ENCODE data around the gene GHITM. TPM values are rescaled to one million over a fixed set of nuclear protein-coding genes. Genes with fewer than 3 reads are reported as not detected.
"Not testable (repeated sequence)": the region's sequence is repeated elsewhere in the genome, so short reads cannot be mapped to it uniquely, and the experiment has no call there.

GHITM gene
- total RNA-seq, 2 experiments from 2014 or later, result 120 to 124 TPM

GRCh38 chr10:84123362-84123761 is 15.9 kb upstream of the GHITM start:
- POLR2A ChIA-PET, result no interaction called here
- H3K9me3 Mint-ChIP-seq, result peaks cover 11% of the 10 kb centered on the region

GRCh38 chr10:84125910-84126784 is 13.2 kb upstream of the GHITM start:
- H3K4me1 Mint-ChIP-seq; H3K27ac Mint-ChIP-seq; H3K36me3 Mint-ChIP-seq (ENCODE audit: low read depth); DNase-seq; CTCF ChIA-PET; H3K4me3 Mint-ChIP-seq: not testable (repeated sequence)
- peaks cover 11% of the 10 kb centered on the region for H3K9me3 Mint-ChIP-seq
- peaks cover 14% of the 10 kb centered on the region for H3K27me3 Mint-ChIP-seq
- POLR2A ChIA-PET, result interaction anchor here (1.1 kb wide), 1 partner anchor 12 kb away, joined by 3 read pairs; no protein-coding TSS in a partner anchor

More at GRCh38 chr10:84123362-84123761, 15.9 kb upstream of the GHITM start:
- CTCF ChIA-PET, result no interaction called here
- no peak for DNase-seq
- H3K27ac Mint-ChIP-seq, result no peak overlapping the region
- H3K36me3 Mint-ChIP-seq (ENCODE audit: low read depth), result no peaks in the 10 kb centered on the region
- H3K27me3 Mint-ChIP-seq, result peaks cover 12% of the 10 kb centered on the region
- no peaks in the 10 kb centered on the region for H3K4me1 Mint-ChIP-seq
- no peak overlapping the region for H3K4me3 Mint-ChIP-seq

GRCh38 chr10:84126785-84127167 is 12.5 kb upstream of the GHITM start:
- no peak for DNase-seq
- CTCF ChIA-PET, result no interaction called here
- H3K9me3 Mint-ChIP-seq, result peaks cover 11% of the 10 kb centered on the region
- POLR2A ChIA-PET, result interaction anchor here (1.1 kb wide), 1 partner anchor 12 kb away, joined by 3 read pairs; no protein-coding TSS in a partner anchor
- H3K4me3 Mint-ChIP-seq, result no peak overlapping the region
- no peaks in the 10 kb centered on the region for H3K4me1 Mint-ChIP-seq
- H3K27ac Mint-ChIP-seq, result no peak overlapping the region
- peaks cover 13% of the 10 kb centered on the region for H3K27me3 Mint-ChIP-seq
- no peaks in the 10 kb centered on the region for H3K36me3 Mint-ChIP-seq (ENCODE audit: low read depth)

- H3K27me3 Mint-ChIP-seq, result peaks cover 2% of the 10 kb centered on the region
- ChIA-PET POLR2A (no interaction called here), CTCF (interaction anchor here (1.5 kb wide), 1 partner anchor 12 kb away, joined by 3 read pairs; no protein-coding TSS in a partner anchor)
- no peak overlapping the region for H3K27ac Mint-ChIP-seq
- peaks cover 12% of the 10 kb centered on the region for H3K4me1 Mint-ChIP-seq
- no peaks in the 10 kb centered on the region for H3K9me3 Mint-ChIP-seq
- no peaks in the 10 kb centered on the region for H3K36me3 Mint-ChIP-seq (ENCODE audit: low read depth)
- DNase-seq, result no peak
- H3K4me3 Mint-ChIP-seq, result no peak overlapping the region
These were observed 3.5 kb upstream of the GHITM start for GRCh38 chr10:84135836-84136235.

GRCh38 chr10:84137811-84138210 is 1.5 kb upstream of the GHITM start:
- Mint-ChIP-seq H3K4me1 (peaks cover 24% of the 10 kb centered on the region), H3K4me3 (peak overlapping the region; percentile 85), H3K36me3 (ENCODE audit: low read depth) (peaks cover 3% of the 10 kb centered on the region), H3K9me3 (no peaks in the 10 kb centered on the region), H3K27me3 (no peaks in the 10 kb centered on the region), H3K27ac (peak overlapping the region; percentile 94)
- DNase-seq, result no peak
- CTCF ChIA-PET, result interaction anchor here (0.6 to 4.4 kb wide), 4 partner anchors 11 to 403 kb away, joined by 3 to 48 read pairs (median 4); no protein-coding TSS in a partner anchor
- POLR2A ChIA-PET, result interaction anchor here (1.0 to 2.9 kb wide), 3 partner anchors 19 to 111 kb away, joined by 4 to 12 read pairs (median 11); no protein-coding TSS in a partner anchor

- no peaks in the 10 kb centered on the region for H3K9me3 Mint-ChIP-seq
- POLR2A ChIA-PET, result interaction anchor here (0.8 to 2.9 kb wide), 11 partner anchors 10 to 255 kb away, joined by 3 to 22 read pairs (median 4); partner anchors contain the start of gene CCSER2
- DNase-seq, result peak; percentile 63
These were observed 707 bp upstream of the GHITM start for GRCh38 chr10:84138478-84139125.

GRCh38 chr10:84140036-84140379 is 699 bp downstream of the GHITM start:
- Mint-ChIP-seq H3K27me3 (no peaks in the 10 kb centered on the region), H3K4me1 (peaks cover 27% of the 10 kb centered on the region), H3K9me3 (no peaks in the 10 kb centered on the region), H3K36me3 (ENCODE audit: low read depth) (peaks cover 20% of the 10 kb centered on the region), H3K27ac (peak overlapping the region; percentile 94), H3K4me3 (peak overlapping the region; percentile 85)
- DNase-seq, result no peak
- CTCF ChIA-PET, result interaction anchor here (1.5 to 4.4 kb wide), 3 partner anchors 9 to 397 kb away, joined by 3 to 48 read pairs (median 6); no protein-coding TSS in a partner anchor
- POLR2A ChIA-PET, result interaction anchor here (1.2 to 2.9 kb wide), 5 partner anchors 8 to 194 kb away, joined by 3 to 22 read pairs (median 12); partner anchors contain the start of gene CCSER2

More at GRCh38 chr10:84138478-84139125, 707 bp upstream of the GHITM start:
- Mint-ChIP-seq H3K4me3 (peak overlapping the region; percentile 85), H3K27ac (peak overlapping the region; percentile 94), H3K4me1 (peaks cover 27% of the 10 kb centered on the region), H3K36me3 (ENCODE audit: low read depth) (peaks cover 9% of the 10 kb centered on the region), H3K27me3 (no peaks in the 10 kb centered on the region)
- CTCF ChIA-PET, result interaction anchor here (0.6 to 4.4 kb wide), 5 partner anchors 10 to 402 kb away, joined by 3 to 48 read pairs (median 6); no protein-coding TSS in a partner anchor

- CTCF ChIA-PET, result interaction anchor here (0.8 to 3.9 kb wide), 22 partner anchors 8 to 390 kb away, joined by 3 to 48 read pairs (median 5); partner anchors contain the start of genes CCSER2, GHITM and GPR15LG
- no peak overlapping the region for H3K27ac Mint-ChIP-seq
- no peak overlapping the region for H3K4me3 Mint-ChIP-seq
- no peaks in the 10 kb centered on the region for H3K9me3 Mint-ChIP-seq
- H3K36me3 Mint-ChIP-seq (ENCODE audit: low read depth), result peaks cover 67% of the 10 kb centered on the region
- no peaks in the 10 kb centered on the region for H3K27me3 Mint-ChIP-seq
- POLR2A ChIA-PET, result interaction anchor here (1.2 to 3.4 kb wide), 3 partner anchors 8 to 30 kb away, joined by 3 to 22 read pairs (median 6); partner anchors contain the start of gene GHITM
- peaks cover 3% of the 10 kb centered on the region for H3K4me1 Mint-ChIP-seq
- no peak for DNase-seq
These were observed 8.0 kb downstream of the GHITM start for GRCh38 chr10:84147347-84147746.

GRCh38 chr10:84148006-84148597 is 8.8 kb downstream of the GHITM start:
- not testable (repeated sequence) for H3K4me3 Mint-ChIP-seq, H3K27me3 Mint-ChIP-seq, H3K9me3 Mint-ChIP-seq, DNase-seq, H3K27ac Mint-ChIP-seq, H3K4me1 Mint-ChIP-seq
- CTCF ChIA-PET, result interaction anchor here (0.8 to 3.9 kb wide), 23 partner anchors 9 to 389 kb away, joined by 3 to 48 read pairs (median 5); partner anchors contain the start of genes CCSER2, GHITM and GPR15LG
- H3K36me3 Mint-ChIP-seq (ENCODE audit: low read depth), result peaks cover 68% of the 10 kb centered on the region
- POLR2A ChIA-PET, result interaction anchor here (1.2 to 3.4 kb wide), 3 partner anchors 9 to 29 kb away, joined by 3 to 22 read pairs (median 6); partner anchors contain the start of gene GHITM

GRCh38 chr10:84149854-84150253 is 10.5 kb downstream of the GHITM start:
- ChIA-PET CTCF (interaction anchor here (0.7 to 3.9 kb wide), 8 partner anchors 10 to 387 kb away, joined by 3 to 48 read pairs (median 7); partner anchors contain the start of gene GHITM), POLR2A (interaction anchor here (3.4 kb wide), 1 partner anchor 10 kb away, joined by 22 read pairs; the partner anchor contains the start of gene GHITM)
- peaks cover 65% of the 10 kb centered on the region for H3K36me3 Mint-ChIP-seq (ENCODE audit: low read depth)
- H3K4me1 Mint-ChIP-seq, result no peaks in the 10 kb centered on the region
- DNase-seq, result no peak
- H3K27ac Mint-ChIP-seq, result no peak overlapping the region
- no peak overlapping the region for H3K4me3 Mint-ChIP-seq
- H3K9me3 Mint-ChIP-seq, result no peaks in the 10 kb centered on the region
- no peaks in the 10 kb centered on the region for H3K27me3 Mint-ChIP-seq

GRCh38 chr10:84152769-84153168 is 13.5 kb downstream of the GHITM start:
- Mint-ChIP-seq H3K4me3 (no peak overlapping the region), H3K9me3 (no peaks in the 10 kb centered on the region), H3K27ac (no peak overlapping the region), H3K36me3 (ENCODE audit: low read depth) (peaks cover 50% of the 10 kb centered on the region), H3K4me1 (peaks cover 11% of the 10 kb centered on the region), H3K27me3 (no peaks in the 10 kb centered on the region)
- DNase-seq, result no peak
- CTCF ChIA-PET, result no interaction called here
- POLR2A ChIA-PET, result no interaction called here

- no peaks in the 10 kb centered on the region for H3K9me3 Mint-ChIP-seq
- no peak overlapping the region for H3K4me3 Mint-ChIP-seq
- peaks cover 5% of the 10 kb centered on the region for H3K27me3 Mint-ChIP-seq
- ChIA-PET POLR2A (interaction anchor here (2.8 kb wide), 1 partner anchor 16 kb away, joined by 11 read pairs; the partner anchor contains the start of gene GHITM), CTCF (interaction anchor here (1.0 kb wide), 1 partner anchor 37 kb away, joined by 3 read pairs; no protein-coding TSS in a partner anchor)
- H3K4me1 Mint-ChIP-seq, result peaks cover 11% of the 10 kb centered on the region
- no peak overlapping the region for H3K27ac Mint-ChIP-seq
- DNase-seq, result no peak
- H3K36me3 Mint-ChIP-seq (ENCODE audit: low read depth), result peaks cover 35% of the 10 kb centered on the region
These were observed 16.2 kb downstream of the GHITM start for GRCh38 chr10:84155521-84155920.
